SK-N-SH treated with all-trans-retinoic acid at 6 μM for 48 hours (cell line): Measurements from ENCODE around the gene OPRM1.

ENCODE experiments used
- ATAC-seq: fragments of 200-7000 bp; cut with Tn5 transposase; 3 replicates; pipeline ENCODE4 v1.9.1; 2020; ENCODE audit warnings: mild to moderate bottlenecking, moderate library complexity
- ARNTL ChIP-seq: fragments of 450-650 bp; formaldehyde crosslinking; IDR thresholded peaks from 2 replicates; pipeline ENCODE4 v1.5.0; 2020; ENCODE audit warnings: low read depth, mild to moderate bottlenecking, moderate library complexity, borderline replicate concordance
- BACH2 ChIP-seq: fragments of 250-450 bp; sonication (Bioruptor Pico); IDR thresholded peaks from 2 replicates; pipeline ENCODE4 v1.9.0; 2021; ENCODE audit warnings: mild to moderate bottlenecking, borderline replicate concordance
- CSDC2 ChIP-seq: fragments of 250-450 bp; sonication (Bioruptor Pico); IDR thresholded peaks from 2 replicates; pipeline ENCODE4 v1.5.0; 2020; ENCODE audit warnings: mild to moderate bottlenecking, moderate library complexity
- CSRNP3 ChIP-seq: fragments of 250-450 bp; sonication (Bioruptor Pico); IDR thresholded peaks from 2 replicates; pipeline ENCODE4 v1.5.1; 2021; ENCODE audit warnings: mild to moderate bottlenecking, moderate library complexity
- ESRRG ChIP-seq: fragments of 250-450 bp; sonication (Bioruptor Pico); IDR thresholded peaks from 2 replicates; pipeline ENCODE4 v1.6.1; 2021; ENCODE audit warnings: mild to moderate bottlenecking
- GLIS3 ChIP-seq: fragments of 250-450 bp; sonication (Bioruptor Pico); IDR thresholded peaks from 2 replicates; pipeline ENCODE4 v1.5.0; 2020; ENCODE audit warnings: mild to moderate bottlenecking, moderate library complexity
- ISL1 ChIP-seq: fragments of 250-450 bp; sonication (Bioruptor Pico); IDR thresholded peaks from 2 replicates; pipeline ENCODE4 v2.1.2; 2022; ENCODE audit warnings: mild to moderate bottlenecking, moderate library complexity
- OSR1 ChIP-seq: fragments of 250-450 bp; sonication (Bioruptor Pico); IDR thresholded peaks from 2 replicates; pipeline ENCODE4 v1.8.0; 2022; ENCODE audit warnings: moderate library complexity, mild to moderate bottlenecking, inconsistent platforms
- POU6F1 ChIP-seq: fragments of 250-450 bp; sonication (Bioruptor Pico); IDR thresholded peaks from 2 replicates; pipeline ENCODE4 v1.8.0; 2021; ENCODE audit warnings: low read depth, mild to moderate bottlenecking, moderate library complexity, borderline replicate concordance
- PPARA ChIP-seq: fragments of 250-450 bp; sonication (Bioruptor Pico); IDR thresholded peaks from 2 replicates; pipeline ENCODE4 v1.5.0; 2020; ENCODE audit warnings: mild to moderate bottlenecking, borderline replicate concordance
- RARB ChIP-seq: fragments of 250-450 bp; sonication (Bioruptor Pico); IDR thresholded peaks from 2 replicates; pipeline ENCODE4 v1.8.0; 2021; ENCODE audit warnings: mild to moderate bottlenecking, moderate library complexity
- SNAI2 ChIP-seq: fragments of 250-450 bp; sonication (Bioruptor Pico); IDR thresholded peaks from 2 replicates; pipeline ENCODE4 v1.5.0; 2020; ENCODE audit warnings: mild to moderate bottlenecking, moderate library complexity
- TCF4 ChIP-seq: fragments of 250-450 bp; sonication (Bioruptor Pico); IDR thresholded peaks from 2 replicates; pipeline ENCODE4 v1.8.0; 2021; ENCODE audit warnings: mild to moderate bottlenecking, moderate library complexity, borderline replicate concordance
- TSHZ2 ChIP-seq: fragments of 250-450 bp; sonication (Bioruptor Pico); IDR thresholded peaks from 2 replicates; pipeline ENCODE4 v1.5.0; 2020; ENCODE audit warnings: mild to moderate bottlenecking, moderate library complexity
- ZC3H10 ChIP-seq: fragments of 250-450 bp; sonication (Bioruptor Pico); IDR thresholded peaks from 2 replicates; pipeline ENCODE4 v1.5.1; 2021; ENCODE audit warnings: mild to moderate bottlenecking, moderate library complexity
- ZFP3 ChIP-seq: fragments of 250-450 bp; sonication (Bioruptor Pico); IDR thresholded peaks from 2 replicates; pipeline ENCODE4 v1.5.0; 2020; ENCODE audit warnings: mild to moderate bottlenecking, moderate library complexity
- ZFP30 ChIP-seq: fragments of 450-650 bp; formaldehyde crosslinking; IDR thresholded peaks from 2 replicates; pipeline ENCODE4 v1.5.0; 2022; ENCODE audit warnings: mild to moderate bottlenecking, moderate library complexity
- ZNF565 ChIP-seq: fragments of 450-650 bp; formaldehyde crosslinking; conservative IDR thresholded peaks from 2 replicates; pipeline ENCODE4 v1.5.0; 2020; ENCODE audit warnings: low read depth, mild to moderate bottlenecking, moderate library complexity
- ZNF70 ChIP-seq: fragments of 450-650 bp; formaldehyde crosslinking; IDR thresholded peaks from 2 replicates; pipeline ENCODE4 v1.5.0; 2020; ENCODE audit warnings: mild to moderate bottlenecking, moderate library complexity
- ZNF8 ChIP-seq: fragments of 450-650 bp; formaldehyde crosslinking; IDR thresholded peaks from 2 replicates; pipeline ENCODE4 v1.5.0; 2020; ENCODE audit warnings: mild to moderate bottlenecking, moderate library complexity
- TF ChIP-seq, protein P1 (sequence below): fragments of 250-450 bp; sonication (Bioruptor Pico); IDR thresholded peaks from 2 replicates; pipeline ENCODE4 v1.5.1; 2020; ENCODE audit warnings: low read depth, mild to moderate bottlenecking, moderate library complexity
- TF ChIP-seq, protein P2 (sequence below): fragments of 250-450 bp; sonication (Bioruptor Pico); IDR thresholded peaks from 2 replicates; pipeline ENCODE4 v1.8.0; 2020; ENCODE audit warnings: mild to moderate bottlenecking, moderate library complexity, borderline replicate concordance

OPRM1 gene

GRCh38 chr6:154125421-154125820, 86.4 kb downstream of the OPRM1 start:
- TF ChIP-seq ZFP3 (CRISPR knock-in tag) = no peak
- TF ChIP-seq ZFP30 (CRISPR knock-in tag) = no peak
- no peak for TF ChIP-seq ESRRG (CRISPR knock-in tag)
- TF ChIP-seq ARNTL = no peak
- ATAC-seq = no peak

- TF ChIP-seq, protein P1, sequence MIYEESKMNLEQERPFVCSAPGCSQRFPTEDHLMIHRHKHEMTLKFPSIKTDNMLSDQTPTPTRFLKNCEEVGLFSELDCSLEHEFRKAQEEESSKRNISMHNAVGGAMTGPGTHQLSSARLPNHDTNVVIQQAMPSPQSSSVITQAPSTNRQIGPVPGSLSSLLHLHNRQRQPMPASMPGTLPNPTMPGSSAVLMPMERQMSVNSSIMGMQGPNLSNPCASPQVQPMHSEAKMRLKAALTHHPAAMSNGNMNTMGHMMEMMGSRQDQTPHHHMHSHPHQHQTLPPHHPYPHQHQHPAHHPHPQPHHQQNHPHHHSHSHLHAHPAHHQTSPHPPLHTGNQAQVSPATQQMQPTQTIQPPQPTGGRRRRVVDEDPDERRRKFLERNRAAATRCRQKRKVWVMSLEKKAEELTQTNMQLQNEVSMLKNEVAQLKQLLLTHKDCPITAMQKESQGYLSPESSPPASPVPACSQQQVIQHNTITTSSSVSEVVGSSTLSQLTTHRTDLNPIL (CRISPR knock-in tag) = no peak
- TF ChIP-seq POU6F1 (CRISPR knock-in tag) (no peak), TCF4 (CRISPR knock-in tag) (no peak), CSDC2 (CRISPR knock-in tag) (no peak), CSRNP3 (no peak), RARB (no peak), SNAI2 (CRISPR knock-in tag) (no peak), ZNF70 (CRISPR knock-in tag) (no peak), ISL1 (no peak), ESRRG (CRISPR knock-in tag) (no peak), ZC3H10 (CRISPR knock-in tag) (no peak), GLIS3 (no peak), ZNF8 (CRISPR knock-in tag) (no peak)
- TF ChIP-seq, protein P2, sequence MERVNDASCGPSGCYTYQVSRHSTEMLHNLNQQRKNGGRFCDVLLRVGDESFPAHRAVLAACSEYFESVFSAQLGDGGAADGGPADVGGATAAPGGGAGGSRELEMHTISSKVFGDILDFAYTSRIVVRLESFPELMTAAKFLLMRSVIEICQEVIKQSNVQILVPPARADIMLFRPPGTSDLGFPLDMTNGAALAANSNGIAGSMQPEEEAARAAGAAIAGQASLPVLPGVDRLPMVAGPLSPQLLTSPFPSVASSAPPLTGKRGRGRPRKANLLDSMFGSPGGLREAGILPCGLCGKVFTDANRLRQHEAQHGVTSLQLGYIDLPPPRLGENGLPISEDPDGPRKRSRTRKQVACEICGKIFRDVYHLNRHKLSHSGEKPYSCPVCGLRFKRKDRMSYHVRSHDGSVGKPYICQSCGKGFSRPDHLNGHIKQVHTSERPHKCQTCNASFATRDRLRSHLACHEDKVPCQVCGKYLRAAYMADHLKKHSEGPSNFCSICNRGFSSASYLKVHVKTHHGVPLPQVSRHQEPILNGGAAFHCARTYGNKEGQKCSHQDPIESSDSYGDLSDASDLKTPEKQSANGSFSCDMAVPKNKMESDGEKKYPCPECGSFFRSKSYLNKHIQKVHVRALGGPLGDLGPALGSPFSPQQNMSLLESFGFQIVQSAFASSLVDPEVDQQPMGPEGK (CRISPR knock-in tag) = no peak
- TF ChIP-seq, all 23 proteins: peak for 0
- no peak for ATAC-seq
These were observed 88.6 kb downstream of the OPRM1 start for GRCh38 chr6:154127657-154128056.

GRCh38 chr6:154134471-154135147, 95.6 kb downstream of the OPRM1 start:
- ATAC-seq = no peak
- TF ChIP-seq TCF4 (CRISPR knock-in tag) (no peak), ESRRG (CRISPR knock-in tag) (no peak), ZC3H10 (CRISPR knock-in tag) (no peak), CSRNP3 (no peak), SNAI2 (CRISPR knock-in tag) (no peak), ZFP3 (CRISPR knock-in tag) (no peak), RARB (no peak), ZNF565 (CRISPR knock-in tag) (no peak), OSR1 (no peak)
- TF ChIP-seq, protein P1 (CRISPR knock-in tag) = no peak

DNA sequence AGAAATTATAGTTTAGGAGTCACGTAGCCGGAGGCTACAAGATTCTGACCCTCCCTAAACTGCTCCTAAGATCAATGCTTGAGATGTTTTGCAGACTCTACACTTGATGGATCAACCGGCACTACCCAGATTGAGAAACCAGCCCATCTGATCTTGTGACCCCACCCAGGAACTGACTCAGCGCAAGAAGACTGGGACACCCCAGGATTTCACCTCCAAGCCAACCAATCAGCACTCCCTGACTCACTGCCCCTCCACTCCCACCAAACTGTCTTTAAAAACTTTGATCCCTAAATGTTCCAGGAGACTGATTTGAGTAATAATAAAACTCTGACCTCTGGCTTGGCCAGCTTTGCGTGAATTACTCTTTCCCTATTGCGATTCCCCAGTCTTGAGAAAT, 99.8 kb downstream of the OPRM1 start:
- no peak for ATAC-seq

More for the DNA sequence above, 99.8 kb downstream of the OPRM1 start:
- no peak for TF ChIP-seq CSDC2 (CRISPR knock-in tag)
- TF ChIP-seq BACH2 = no peak
- TF ChIP-seq ZNF8 (CRISPR knock-in tag) = no peak
- no peak for TF ChIP-seq TSHZ2 (CRISPR knock-in tag)
- TF ChIP-seq RARB = no peak
- TF ChIP-seq PPARA = no peak
